HCT116 (cell line): Measurements from ENCODE around the gene SERPINB6. TPM values are rescaled to one million over a fixed set of nuclear protein-coding genes. Genes with fewer than 3 reads are reported as not detected.

Source experiments
- ATAC-seq: fragments of 200-7000 bp; cut with Tn5 transposase; 2 replicates; pipeline ENCODE4 v1.9.1; 2020; ENCODE audit warnings: mild to moderate bottlenecking, moderate library complexity
- BruUV-seq: library from RNA; stranded (reverse); fragments of 400-500 nt; replicated peaks from 2 replicates; lab custom pipeline; 2021; lab: Mats Ljungman, UMichigan
- CTCF ChIA-PET: fragments of 300-600 bp; sonication (Branson Sonifier 250); formaldehyde crosslinking; loops from one replicate; lab custom pipeline; 2021; ENCODE audit warnings: antibody characterized with exemption; lab: Charles Lee
- POLR2A ChIA-PET: fragments of 300-600, 350-600 bp; sonication (Branson Sonifier 250); formaldehyde crosslinking; loops from one replicate; lab custom pipeline; 2021; ENCODE audit warnings: antibody characterized with exemption; lab: Charles Lee
- RAD21 ChIA-PET, 2 experiments: fragments of 300-600 bp; sonication (Branson Sonifier 250); formaldehyde crosslinking; loops; one replicate each; lab custom pipeline; 2023; ENCODE audit warnings: low total read pairs in 2 of 2; ENCODE audit not compliant: uncharacterized antibody in 2 of 2, unreplicated experiment in 2 of 2, low non-redundant PET in 1 of 2; lab: Charles Lee
- DNase-seq: peaks from one replicate; pipeline ENCODE4 v3.0.0-alpha.2; 2010; ENCODE audit warnings: low read depth, low spot score
- H2AFZ ChIP-seq: fragments of 200-600 bp; shearing (Covaris generic), sonication (generic); 2 replicates; pipeline ENCODE4 v1.6.1; 2017; ENCODE audit warnings: low read depth, mixed run types, mixed read lengths, antibody characterized with exemption, low read length; ENCODE audit not compliant: poor library complexity, severe bottlenecking
- H3K27ac ChIP-seq: 2 replicates; pipeline ENCODE4 v1.5.1; 2012; ENCODE audit warnings: low read depth, low read length
- H3K27me3 ChIP-seq: fragments of 200-600 bp; sonication (generic); 2 replicates; pipeline ENCODE4 v1.6.1; 2016; ENCODE audit warnings: mixed run types, low read length, mixed read lengths; ENCODE audit not compliant: insufficient read depth
- H3K36me3 ChIP-seq, 2 experiments: fragments of 200-500 bp in 1 of 2; fragments of 200-600 bp in 1 of 2; sonication (Bioruptor generic) in 1 of 2; sonication (generic) in 1 of 2; 2 replicates each; pipeline versions ENCODE4 v1.5.1 to v1.6.1; 2014 to 2016; ENCODE audit warnings: low read length in 2 of 2, inconsistent platforms in 1 of 2, mixed read lengths in 1 of 2, mixed run types in 1 of 2; ENCODE audit not compliant: insufficient read depth in 2 of 2, control insufficient read depth in 1 of 2
- H3K4me1 ChIP-seq, 2 experiments: fragments of 200-600 bp in 1 of 2; sonication (generic) in 1 of 2; 2 replicates each; pipeline versions ENCODE4 v1.5.1 to v1.6.1; 2012 to 2017; ENCODE audit warnings: low read length in 2 of 2, inconsistent platforms in 1 of 2, mild to moderate bottlenecking in 1 of 2, mixed read lengths in 1 of 2, mixed run types in 1 of 2, moderate library complexity in 1 of 2; ENCODE audit not compliant: insufficient read depth in 2 of 2, control insufficient read depth in 1 of 2
- H3K4me2 ChIP-seq: fragments of 200-600 bp; sonication (generic); 2 replicates; pipeline ENCODE4 v1.6.1; 2017; ENCODE audit warnings: mixed run types, low read length, mixed read lengths
- H3K4me3 ChIP-seq, 2 experiments: fragments of 200-600 bp in 1 of 2; sonication (generic) in 1 of 2; replicated peaks in 1 of 2; 2 replicates each; pipeline ENCODE4 v1.5.1; 2011 to 2016; ENCODE audit warnings: low read length in 2 of 2, control low read depth in 1 of 2, low read depth in 1 of 2, mild to moderate bottlenecking in 1 of 2, mixed read lengths in 1 of 2, mixed run types in 1 of 2
- H3K79me2 ChIP-seq: fragments of 200-600 bp; sonication (generic); 2 replicates; pipeline ENCODE4 v1.6.1; 2017; ENCODE audit warnings: mild to moderate bottlenecking, mixed run types, low read length, moderate library complexity, mixed read lengths; ENCODE audit not compliant: insufficient read depth
- H3K9ac ChIP-seq: fragments of 200-600 bp; sonication (generic); 2 replicates; pipeline ENCODE4 v1.6.1; 2016; ENCODE audit warnings: low read length, mixed read lengths
- H3K9me2 ChIP-seq: fragments of 200-600 bp; sonication (generic), shearing (Covaris generic); 2 replicates; pipeline ENCODE4 v1.6.1; 2017; ENCODE audit warnings: mixed run types, mild to moderate bottlenecking, moderate library complexity; ENCODE audit not compliant: insufficient read depth
- H3K9me3 ChIP-seq, 2 experiments: fragments of 200-500 bp in 1 of 2; fragments of 200-600 bp in 1 of 2; sonication (Bioruptor generic) in 1 of 2; sonication (generic) in 1 of 2; 2 replicates each; pipeline ENCODE4 v1.6.1; 2014 to 2017; ENCODE audit warnings: low read length in 2 of 2, mixed read lengths in 2 of 2, inconsistent platforms in 1 of 2, low read depth in 1 of 2, mild to moderate bottlenecking in 1 of 2, mixed run types in 1 of 2, moderate library complexity in 1 of 2; ENCODE audit not compliant: control insufficient read depth in 1 of 2, insufficient read depth in 1 of 2
- H4K20me1 ChIP-seq: fragments of 200-600 bp; sonication (generic), shearing (Covaris generic); 2 replicates; pipeline ENCODE4 v1.6.1; 2017; ENCODE audit warnings: mixed run types, mild to moderate bottlenecking, moderate library complexity; ENCODE audit not compliant: insufficient read depth
- ATF3 ChIP-seq: IDR thresholded peaks from 2 replicates; pipeline ENCODE4 v1.6.1; 2012
- CEBPB ChIP-seq: IDR thresholded peaks from 2 replicates; pipeline ENCODE4 v1.6.1; 2012; ENCODE audit warnings: low read depth
- CTCF ChIP-seq, 3 experiments: fragments of 200-600 bp in 1 of 3; sonication (generic) in 1 of 3; IDR thresholded peaks in 2 of 3; conservative IDR thresholded peaks in 1 of 3; 2 replicates each; pipeline ENCODE4 v1.5.1; 2012 to 2017; ENCODE audit warnings: low read depth in 2 of 3, low read length in 2 of 3, antibody characterized with exemption in 1 of 3, borderline replicate concordance in 1 of 3, control low read depth in 1 of 3, mild to moderate bottlenecking in 1 of 3, mixed read lengths in 1 of 3, mixed run types in 1 of 3, moderate library complexity in 1 of 3; ENCODE audit not compliant: insufficient read depth in 1 of 3
- EGR1 ChIP-seq: IDR thresholded peaks from 2 replicates; pipeline ENCODE4 v1.6.1; 2012; ENCODE audit warnings: low read depth
- ELF1 ChIP-seq: IDR thresholded peaks from 2 replicates; pipeline ENCODE4 v1.6.1; 2012; ENCODE audit warnings: low read depth, borderline replicate concordance
- EZH2 ChIP-seq: fragments of 200-600 bp; sonication (generic); IDR thresholded peaks from 2 replicates; pipeline ENCODE4 v1.6.1; 2017; ENCODE audit warnings: antibody characterized with exemption, mixed run types
- EZH2phosphoT487 ChIP-seq: fragments of 200-600 bp; IDR thresholded peaks from 2 replicates; pipeline ENCODE4 v1.6.1; 2018; ENCODE audit warnings: antibody characterized with exemption, borderline replicate concordance
- FOSL1 ChIP-seq: IDR thresholded peaks from 2 replicates; pipeline ENCODE4 v1.6.1; 2012; ENCODE audit warnings: low read depth
- JUND ChIP-seq: IDR thresholded peaks from 2 replicates; pipeline ENCODE4 v1.6.1; 2012
- POLR2A ChIP-seq: IDR thresholded peaks from 2 replicates; pipeline ENCODE4 v1.7.0; 2011; ENCODE audit warnings: borderline replicate concordance; ENCODE audit not compliant: insufficient read depth, insufficient read length; ENCODE audit errors: extremely low read depth
- RAD21 ChIP-seq: IDR thresholded peaks from 2 replicates; pipeline ENCODE4 v1.6.1; 2012; ENCODE audit warnings: low read depth, mild to moderate bottlenecking
- SIN3A ChIP-seq: IDR thresholded peaks from 2 replicates; pipeline ENCODE4 v1.6.1; 2012; ENCODE audit warnings: low read depth
- SP1 ChIP-seq: IDR thresholded peaks from 2 replicates; pipeline ENCODE4 v1.6.1; 2012; ENCODE audit warnings: low read depth
- SRF ChIP-seq: IDR thresholded peaks from 2 replicates; pipeline ENCODE4 v1.6.1; 2012; ENCODE audit warnings: low read depth
- TCF7L2 ChIP-seq: IDR thresholded peaks from 2 replicates; pipeline ENCODE4 v1.7.0; 2011; ENCODE audit warnings: borderline replicate concordance, inconsistent platforms; ENCODE audit not compliant: insufficient read depth, insufficient read length; ENCODE audit errors: extremely low read depth
- YY1 ChIP-seq: IDR thresholded peaks from 2 replicates; pipeline ENCODE4 v1.6.1; 2011; ENCODE audit warnings: low read length, low read depth, moderate library complexity, mild to moderate bottlenecking; ENCODE audit not compliant: insufficient replicate concordance; ENCODE audit errors: extremely low read depth
- intact Hi-C: fragments of 100-400 bp; cut with micrococcal nuclease; formaldehyde crosslinking; loops from 2 replicates; pipeline ENCODE4 v1.10.0; 2022
- total RNA-seq: library from RNA; stranded (reverse); gene quantifications from one replicate; pipeline ENCODE4 v1.2.1, GENCODE V29; 2021; ENCODE audit not compliant: unreplicated experiment
- TF ChIP-seq, protein P1 (sequence below): IDR thresholded peaks from 2 replicates; pipeline ENCODE4 v1.6.1; 2012
- TF ChIP-seq, protein P2 (sequence below): IDR thresholded peaks from 2 replicates; pipeline ENCODE4 v1.6.1; 2011; ENCODE audit warnings: mild to moderate bottlenecking, low read length, moderate library complexity; ENCODE audit not compliant: insufficient replicate concordance; ENCODE audit errors: extremely low read depth
- TF ChIP-seq, protein P3 (sequence below): IDR thresholded peaks from 2 replicates; pipeline ENCODE4 v1.6.1; 2012; ENCODE audit warnings: low read depth

The SERPINB6 gene
- total RNA-seq, 1 experiment from 2014 or later, result 103 TPM

GRCh38 chr6:2960935-2961334 is 10.4 kb downstream of the SERPINB6 start:
- no peak overlapping the region for H3K9ac ChIP-seq
- POLR2A ChIA-PET, result no interaction called here

More at GRCh38 chr6:2960935-2961334, 10.4 kb downstream of the SERPINB6 start:
- Histone ChIP-seq H3K27ac (no peak overlapping the region), H3K4me1 (peaks cover 4 to 32% of the 10 kb centered on the region in 2 experiments), H3K79me2 (peaks cover 20% of the 10 kb centered on the region), H3K4me2 (peak overlapping the region; percentile 23; the same call in 1 of the 2 replicates), H2AFZ (no peak overlapping the region), H3K9me2 (no peaks in the 10 kb centered on the region), H3K9me3 (no peaks in the 10 kb centered on the region), H3K36me3 (0 out of 4 replicates have a peak, but pooled peaks cover 0 to 3% of the 10 kb centered on the region in 2 experiments), H3K27me3 (no peaks in the 10 kb centered on the region), H4K20me1 (no peaks in the 10 kb centered on the region), H3K4me3 (no peak overlapping the region)
- intact Hi-C loops, result no loop called here
- ATAC-seq (no peak), DNase-seq (no peak)
- BruUV-seq, result no TSS peak
- CTCF ChIA-PET, result interaction anchor here (1.4 kb wide), 1 partner anchor 8 kb away, joined by 8 read pairs; no protein-coding TSS in a partner anchor
- RAD21 ChIA-PET, result no interaction called here
- TF ChIP-seq CTCF (IDR thresholded peaks at IDR 0.05 in 2 of 3, conservative IDR thresholded peaks at IDR 0.05 in 1 of 3; ENCODE audit: borderline replicate concordance in 1 of 3, insufficient read depth in 1 of 3, low read depth in 2 of 3, low read length in 2 of 3), result no peak
- no peak for TF ChIP-seq SIN3A
- no peak for TF ChIP-seq SP1
- no peak for TF ChIP-seq EZH2
- TF ChIP-seq, protein P1, sequence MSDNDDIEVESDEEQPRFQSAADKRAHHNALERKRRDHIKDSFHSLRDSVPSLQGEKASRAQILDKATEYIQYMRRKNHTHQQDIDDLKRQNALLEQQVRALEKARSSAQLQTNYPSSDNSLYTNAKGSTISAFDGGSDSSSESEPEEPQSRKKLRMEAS, result no peak
- no peak for TF ChIP-seq RAD21
- TF ChIP-seq CEBPB, result no peak
- no peak for TF ChIP-seq FOSL1
- TF ChIP-seq POLR2A, result no peak
- no peak for TF ChIP-seq SRF
- TF ChIP-seq EZH2phosphoT487, result no peak
- TF ChIP-seq, protein P2, sequence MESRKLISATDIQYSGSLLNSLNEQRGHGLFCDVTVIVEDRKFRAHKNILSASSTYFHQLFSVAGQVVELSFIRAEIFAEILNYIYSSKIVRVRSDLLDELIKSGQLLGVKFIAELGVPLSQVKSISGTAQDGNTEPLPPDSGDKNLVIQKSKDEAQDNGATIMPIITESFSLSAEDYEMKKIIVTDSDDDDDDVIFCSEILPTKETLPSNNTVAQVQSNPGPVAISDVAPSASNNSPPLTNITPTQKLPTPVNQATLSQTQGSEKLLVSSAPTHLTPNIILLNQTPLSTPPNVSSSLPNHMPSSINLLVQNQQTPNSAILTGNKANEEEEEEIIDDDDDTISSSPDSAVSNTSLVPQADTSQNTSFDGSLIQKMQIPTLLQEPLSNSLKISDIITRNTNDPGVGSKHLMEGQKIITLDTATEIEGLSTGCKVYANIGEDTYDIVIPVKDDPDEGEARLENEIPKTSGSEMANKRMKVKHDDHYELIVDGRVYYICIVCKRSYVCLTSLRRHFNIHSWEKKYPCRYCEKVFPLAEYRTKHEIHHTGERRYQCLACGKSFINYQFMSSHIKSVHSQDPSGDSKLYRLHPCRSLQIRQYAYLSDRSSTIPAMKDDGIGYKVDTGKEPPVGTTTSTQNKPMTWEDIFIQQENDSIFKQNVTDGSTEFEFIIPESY, result no peak
- TF ChIP-seq EGR1, result no peak
- TF ChIP-seq, protein P3, sequence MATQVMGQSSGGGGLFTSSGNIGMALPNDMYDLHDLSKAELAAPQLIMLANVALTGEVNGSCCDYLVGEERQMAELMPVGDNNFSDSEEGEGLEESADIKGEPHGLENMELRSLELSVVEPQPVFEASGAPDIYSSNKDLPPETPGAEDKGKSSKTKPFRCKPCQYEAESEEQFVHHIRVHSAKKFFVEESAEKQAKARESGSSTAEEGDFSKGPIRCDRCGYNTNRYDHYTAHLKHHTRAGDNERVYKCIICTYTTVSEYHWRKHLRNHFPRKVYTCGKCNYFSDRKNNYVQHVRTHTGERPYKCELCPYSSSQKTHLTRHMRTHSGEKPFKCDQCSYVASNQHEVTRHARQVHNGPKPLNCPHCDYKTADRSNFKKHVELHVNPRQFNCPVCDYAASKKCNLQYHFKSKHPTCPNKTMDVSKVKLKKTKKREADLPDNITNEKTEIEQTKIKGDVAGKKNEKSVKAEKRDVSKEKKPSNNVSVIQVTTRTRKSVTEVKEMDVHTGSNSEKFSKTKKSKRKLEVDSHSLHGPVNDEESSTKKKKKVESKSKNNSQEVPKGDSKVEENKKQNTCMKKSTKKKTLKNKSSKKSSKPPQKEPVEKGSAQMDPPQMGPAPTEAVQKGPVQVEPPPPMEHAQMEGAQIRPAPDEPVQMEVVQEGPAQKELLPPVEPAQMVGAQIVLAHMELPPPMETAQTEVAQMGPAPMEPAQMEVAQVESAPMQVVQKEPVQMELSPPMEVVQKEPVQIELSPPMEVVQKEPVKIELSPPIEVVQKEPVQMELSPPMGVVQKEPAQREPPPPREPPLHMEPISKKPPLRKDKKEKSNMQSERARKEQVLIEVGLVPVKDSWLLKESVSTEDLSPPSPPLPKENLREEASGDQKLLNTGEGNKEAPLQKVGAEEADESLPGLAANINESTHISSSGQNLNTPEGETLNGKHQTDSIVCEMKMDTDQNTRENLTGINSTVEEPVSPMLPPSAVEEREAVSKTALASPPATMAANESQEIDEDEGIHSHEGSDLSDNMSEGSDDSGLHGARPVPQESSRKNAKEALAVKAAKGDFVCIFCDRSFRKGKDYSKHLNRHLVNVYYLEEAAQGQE, result no peak
- TF ChIP-seq TCF7L2, result no peak
- TF ChIP-seq JUND, result no peak
- TF ChIP-seq YY1, result no peak
- no peak for TF ChIP-seq ATF3
- TF ChIP-seq ELF1, result no peak
